Germinal center (tissue), 1 donor: ENCODE measurements around the gene GLG1.
"Not testable (repeated sequence)": the region's sequence is repeated elsewhere in the genome, so short reads cannot be mapped to it uniquely, and the experiment has no call there.

Experiments
- DNase-seq: peaks from one replicate; pipeline ENCODE4 v3.0.0; 2012; ENCODE audit warnings: mixed read lengths, low spot score

GLG1 gene

GRCh38 chr16:74407362-74407705 is 199.6 kb downstream of the GLG1 start:
- DNase-seq = not testable (repeated sequence)

GRCh38 chr16:74406600-74407361 is 200.1 kb downstream of the GLG1 start:
- not testable (repeated sequence) for DNase-seq

GRCh38 chr16:74404148-74404933 is 202.6 kb downstream of the GLG1 start:
- DNase-seq = not testable (repeated sequence)

- DNase-seq = not testable (repeated sequence)
Measured at GRCh38 chr16:74400238-74400637, 206.7 kb downstream of the GLG1 start.

GRCh38 chr16:74398212-74398895 is 208.6 kb downstream of the GLG1 start:
- not testable (repeated sequence) for DNase-seq
